GM19328 (cell line): Measurements from ENCODE around the gene WASF2.
"Not testable (repeated sequence)": the region's sequence is repeated elsewhere in the genome, so short reads cannot be mapped to it uniquely, and the experiment has no call there.

Experiments
- ATAC-seq: cut with Tn5 transposase; IDR thresholded peaks from one replicate; pipeline ENCODE4 v1.9.1; 2021; ENCODE audit warnings: mild to moderate bottlenecking, moderate library complexity; ENCODE audit not compliant: unreplicated experiment

The WASF2 gene

GRCh38 chr1:27489973-27490741 is at the start of gene WASF2:
Gene WASF2, minus strand, starts transcription at chr1:27490167. Its CDS starts 61,277 bp downstream, at chr1:27428890.
- ATAC-seq = peak; percentile 79

GRCh38 chr1:27538793-27539192 is 48.8 kb upstream of the WASF2 start:
- no peak for ATAC-seq

- not testable (repeated sequence) for ATAC-seq
Measured at GRCh38 chr1:27538305-27538676, 48.3 kb upstream of the WASF2 start.

GRCh38 chr1:27536767-27537166 is 46.8 kb upstream of the WASF2 start:
- no peak for ATAC-seq

- no peak for ATAC-seq
Measured at GRCh38 chr1:27536010-27536757, 46.2 kb upstream of the WASF2 start.

- ATAC-seq = no peak
Measured at GRCh38 chr1:27535386-27535785, 45.4 kb upstream of the WASF2 start.

- ATAC-seq = no peak
Measured at GRCh38 chr1:27531959-27532685, 42.2 kb upstream of the WASF2 start.

GRCh38 chr1:27530192-27530591 is 40.2 kb upstream of the WASF2 start:
- no peak for ATAC-seq

GRCh38 chr1:27529704-27530018 is 39.7 kb upstream of the WASF2 start:
- ATAC-seq = no peak

- no peak for ATAC-seq
Measured at GRCh38 chr1:27528818-27529703, 39.1 kb upstream of the WASF2 start.

- no peak for ATAC-seq
Measured at GRCh38 chr1:27527890-27528817, 38.2 kb upstream of the WASF2 start.

- ATAC-seq = no peak
Measured at GRCh38 chr1:27527223-27527889, 37.4 kb upstream of the WASF2 start.

GRCh38 chr1:27526569-27527222 is 36.7 kb upstream of the WASF2 start:
- no peak for ATAC-seq

GRCh38 chr1:27525296-27526272 is 35.6 kb upstream of the WASF2 start:
- no peak for ATAC-seq

- ATAC-seq = no peak
Measured at GRCh38 chr1:27523337-27524020, 33.5 kb upstream of the WASF2 start.

- ATAC-seq = no peak
Measured at GRCh38 chr1:27522432-27523336, 32.7 kb upstream of the WASF2 start.
